ENCODE data around the gene GHITM.
"Not testable (repeated sequence)": the region's sequence is repeated elsewhere in the genome, so short reads cannot be mapped to it uniquely, and the experiment has no call there.

The GHITM gene

DNA sequence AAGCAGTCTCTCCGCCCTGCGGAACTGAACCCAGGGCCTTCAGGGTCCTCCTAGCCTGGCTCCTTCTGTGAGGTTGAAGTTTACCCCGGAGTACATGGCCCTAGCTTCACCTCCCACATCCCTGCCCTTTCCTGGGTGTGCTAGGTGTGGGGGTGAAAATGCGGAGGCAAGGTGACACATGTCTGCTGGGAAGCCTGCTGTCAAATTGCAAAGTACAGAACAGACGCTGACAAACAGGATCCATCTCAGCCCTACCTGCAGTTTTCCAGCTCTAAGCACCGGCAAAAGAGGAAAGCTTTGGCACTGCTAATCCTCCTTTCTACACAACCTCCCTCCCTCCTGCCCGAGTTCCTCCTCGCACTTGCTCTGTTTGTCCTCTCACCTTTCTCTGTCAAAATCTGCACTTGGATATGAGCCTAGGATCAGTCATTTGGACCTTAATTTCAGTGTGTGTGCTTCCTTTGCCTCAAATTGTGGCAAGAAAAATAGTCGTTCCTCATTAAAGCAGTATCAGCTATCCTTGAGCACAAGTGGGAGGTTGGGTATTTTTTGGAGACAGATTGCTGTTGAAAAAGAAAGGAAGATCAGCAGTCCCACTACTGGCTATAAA lies 19.9 kb downstream of the GHITM start:
- Mint-ChIP-seq H3K27ac (no peak overlapping the region), H3K27me3 (peaks cover 13% of the 10 kb centered on the region), H3K36me3 (ENCODE audit: low read depth) (peaks cover 28% of the 10 kb centered on the region), H3K9me3 (no peaks in the 10 kb centered on the region), H3K4me1 (ENCODE audit: low read depth) (peaks cover 37% of the 10 kb centered on the region), H3K4me3 (no peak overlapping the region)
- no peak for DNase-seq

DNA sequence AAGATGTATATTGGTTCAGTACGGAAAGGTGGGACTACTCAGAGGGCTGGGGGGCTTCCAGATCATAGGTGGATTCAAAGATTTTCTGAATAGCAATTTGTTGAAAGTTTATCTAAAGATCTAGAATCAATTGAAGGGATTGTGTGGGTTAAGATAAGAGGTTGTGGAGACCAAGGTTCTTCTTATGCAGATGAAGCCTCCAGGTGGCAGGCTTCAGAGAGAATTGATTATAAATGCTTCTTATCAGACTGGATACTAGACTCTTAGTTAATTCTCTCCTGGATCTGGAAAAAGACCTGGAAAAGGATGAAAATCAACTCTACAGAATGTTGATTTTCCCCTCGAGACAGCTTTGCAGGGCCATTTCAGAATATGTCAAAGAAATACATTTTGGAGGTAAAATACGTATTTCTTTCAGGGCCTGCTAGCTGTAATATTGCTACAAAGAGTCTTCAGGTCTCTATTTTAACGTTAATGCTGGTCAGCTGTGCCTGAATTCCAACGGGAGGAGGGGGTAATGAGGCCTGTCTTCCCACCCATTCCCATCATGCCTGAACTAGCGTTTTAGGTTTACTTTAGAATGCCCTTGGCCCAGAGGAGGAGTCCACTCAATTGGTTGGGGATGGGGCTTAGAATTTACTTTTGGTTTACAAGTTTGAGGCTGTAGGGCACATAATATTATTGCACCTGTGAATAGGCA lies 21.5 kb downstream of the GHITM start:
- Mint-ChIP-seq H3K9me3 (no peaks in the 10 kb centered on the region), H3K4me3 (no peak overlapping the region), H3K36me3 (ENCODE audit: low read depth) (peaks cover 13% of the 10 kb centered on the region), H3K27ac (no peak overlapping the region), H3K27me3 (peaks cover 19% of the 10 kb centered on the region), H3K4me1 (ENCODE audit: low read depth) (peaks cover 30% of the 10 kb centered on the region)
- no peak for DNase-seq

- H3K27me3 Mint-ChIP-seq = peaks cover 23% of the 10 kb centered on the region
- peaks cover 5% of the 10 kb centered on the region for H3K4me1 Mint-ChIP-seq (ENCODE audit: low read depth)
- H3K4me3 Mint-ChIP-seq = no peak overlapping the region
- H3K9me3 Mint-ChIP-seq = no peaks in the 10 kb centered on the region
- no peak for DNase-seq
- H3K27ac Mint-ChIP-seq = no peak overlapping the region
- no peaks in the 10 kb centered on the region for H3K36me3 Mint-ChIP-seq (ENCODE audit: low read depth)
These were observed 24.7 kb downstream of the GHITM start for GRCh38 chr10:84163996-84164395.

DNA sequence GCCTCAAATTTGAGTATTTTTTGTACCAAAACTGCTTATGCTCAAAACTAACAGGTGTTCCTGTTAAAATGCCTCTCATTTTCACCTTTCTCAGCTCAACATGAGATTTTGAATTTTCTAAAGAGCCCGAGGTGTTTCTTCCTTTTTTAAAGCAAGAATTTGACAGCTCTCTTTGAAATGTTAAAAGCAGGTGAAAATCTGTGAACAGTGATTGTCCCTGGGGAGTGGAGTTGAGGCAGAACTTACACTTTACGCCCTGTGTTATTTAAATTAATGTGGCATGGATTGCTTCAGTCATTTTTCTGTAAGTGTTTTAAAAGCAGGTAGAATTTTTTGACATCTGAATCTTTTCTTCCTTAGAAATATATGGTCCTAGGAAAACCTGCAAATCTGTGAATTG lies 25.1 kb downstream of the GHITM start:
- Mint-ChIP-seq H3K27ac (no peak overlapping the region), H3K9me3 (no peaks in the 10 kb centered on the region), H3K36me3 (ENCODE audit: low read depth) (no peaks in the 10 kb centered on the region), H3K27me3 (peaks cover 23% of the 10 kb centered on the region), H3K4me3 (no peak overlapping the region), H3K4me1 (ENCODE audit: low read depth) (peaks cover under 1% of the 10 kb centered on the region)
- no peak for DNase-seq

GRCh38 chr10:84166620-84167288 lies 27.4 kb downstream of the GHITM start:
- no peaks in the 10 kb centered on the region for H3K36me3 Mint-ChIP-seq (ENCODE audit: low read depth)
- H3K4me1 Mint-ChIP-seq (ENCODE audit: low read depth) = no peaks in the 10 kb centered on the region
- H3K9me3 Mint-ChIP-seq = no peaks in the 10 kb centered on the region
- no peak for DNase-seq
- no peak overlapping the region for H3K4me3 Mint-ChIP-seq
- H3K27me3 Mint-ChIP-seq = peaks cover 23% of the 10 kb centered on the region
- no peak overlapping the region for H3K27ac Mint-ChIP-seq

DNA sequence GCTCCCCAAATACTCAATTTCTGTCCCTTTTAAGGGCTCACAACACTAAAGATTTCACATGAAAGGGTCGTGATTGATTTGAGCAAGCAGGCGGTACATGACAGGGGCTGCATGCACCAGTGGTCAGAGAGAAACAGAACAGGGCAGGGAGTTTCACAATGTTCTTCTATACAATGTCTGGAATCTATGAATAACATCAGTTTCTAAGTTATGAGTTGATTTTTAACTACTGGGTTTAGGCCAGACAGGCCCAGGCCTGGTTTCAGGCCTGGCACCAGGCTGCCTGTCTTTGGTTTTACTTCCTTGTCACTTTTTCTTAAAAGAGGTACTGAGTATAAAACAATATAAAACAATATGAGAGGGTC lies 28.0 kb downstream of the GHITM start:
- not testable (repeated sequence) for H3K9me3 Mint-ChIP-seq; DNase-seq; H3K4me3 Mint-ChIP-seq; H3K27ac Mint-ChIP-seq; H3K4me1 Mint-ChIP-seq (ENCODE audit: low read depth); H3K36me3 Mint-ChIP-seq (ENCODE audit: low read depth)
- H3K27me3 Mint-ChIP-seq = peaks cover 23% of the 10 kb centered on the region

DNA sequence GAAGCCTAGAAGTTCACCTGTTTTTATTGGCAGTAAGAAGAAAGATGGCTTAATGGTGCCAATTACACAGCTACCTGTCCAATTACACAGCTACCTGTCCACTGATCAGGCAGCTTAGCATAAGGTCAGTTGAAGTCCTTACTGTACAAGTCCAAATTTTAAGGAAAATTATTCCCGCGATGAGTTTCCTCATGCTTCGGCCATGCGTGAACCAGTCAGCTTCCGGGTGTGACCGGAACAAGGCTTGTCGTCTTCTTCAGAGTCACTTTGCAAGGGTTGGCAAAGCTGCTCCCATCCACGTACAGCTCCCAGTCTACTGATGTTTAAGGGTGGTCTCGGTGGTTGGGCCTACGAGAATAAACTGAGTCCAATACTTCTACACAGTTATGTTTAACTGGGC lies 29.1 kb downstream of the GHITM start:
- H3K4me1 Mint-ChIP-seq (ENCODE audit: low read depth); H3K9me3 Mint-ChIP-seq; H3K36me3 Mint-ChIP-seq (ENCODE audit: low read depth); H3K27ac Mint-ChIP-seq; DNase-seq; H3K4me3 Mint-ChIP-seq: not testable (repeated sequence)
- peaks cover 17% of the 10 kb centered on the region for H3K27me3 Mint-ChIP-seq

DNA sequence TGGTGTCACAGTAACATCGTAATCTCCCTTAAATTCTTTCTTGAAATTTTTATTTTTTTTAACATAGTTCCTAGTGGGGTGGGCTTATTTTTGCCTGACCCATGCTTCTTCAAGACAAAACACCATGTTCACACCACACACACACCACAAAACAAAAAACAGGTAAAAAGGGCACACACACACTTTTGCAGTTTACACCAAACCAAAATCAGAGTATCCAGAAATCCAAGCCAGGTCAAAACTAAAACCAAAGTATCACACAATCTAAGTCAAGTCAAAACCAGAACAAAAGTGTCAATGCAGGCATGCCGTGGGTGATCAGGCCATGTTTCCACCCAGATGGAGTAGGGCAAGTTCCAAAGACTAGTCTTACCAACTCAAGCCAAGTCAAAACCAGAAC lies 31.9 kb downstream of the GHITM start:
- not testable (repeated sequence) for H3K9me3 Mint-ChIP-seq; H3K4me1 Mint-ChIP-seq (ENCODE audit: low read depth); H3K27me3 Mint-ChIP-seq; H3K4me3 Mint-ChIP-seq; H3K36me3 Mint-ChIP-seq (ENCODE audit: low read depth); H3K27ac Mint-ChIP-seq; DNase-seq

- not testable (repeated sequence) for H3K9me3 Mint-ChIP-seq; H3K4me1 Mint-ChIP-seq (ENCODE audit: low read depth); H3K27ac Mint-ChIP-seq; H3K27me3 Mint-ChIP-seq; DNase-seq; H3K36me3 Mint-ChIP-seq (ENCODE audit: low read depth); H3K4me3 Mint-ChIP-seq
These were observed 32.6 kb downstream of the GHITM start for GRCh38 chr10:84171700-84172466.

- H3K27ac Mint-ChIP-seq = no peak overlapping the region
- no peak for DNase-seq
- H3K4me3 Mint-ChIP-seq = no peak overlapping the region
- no peaks in the 10 kb centered on the region for H3K36me3 Mint-ChIP-seq (ENCODE audit: low read depth)
- no peaks in the 10 kb centered on the region for H3K27me3 Mint-ChIP-seq
- H3K4me1 Mint-ChIP-seq (ENCODE audit: low read depth) = no peaks in the 10 kb centered on the region
- no peaks in the 10 kb centered on the region for H3K9me3 Mint-ChIP-seq
These were observed 33.4 kb downstream of the GHITM start for GRCh38 chr10:84172467-84173356.

DNA sequence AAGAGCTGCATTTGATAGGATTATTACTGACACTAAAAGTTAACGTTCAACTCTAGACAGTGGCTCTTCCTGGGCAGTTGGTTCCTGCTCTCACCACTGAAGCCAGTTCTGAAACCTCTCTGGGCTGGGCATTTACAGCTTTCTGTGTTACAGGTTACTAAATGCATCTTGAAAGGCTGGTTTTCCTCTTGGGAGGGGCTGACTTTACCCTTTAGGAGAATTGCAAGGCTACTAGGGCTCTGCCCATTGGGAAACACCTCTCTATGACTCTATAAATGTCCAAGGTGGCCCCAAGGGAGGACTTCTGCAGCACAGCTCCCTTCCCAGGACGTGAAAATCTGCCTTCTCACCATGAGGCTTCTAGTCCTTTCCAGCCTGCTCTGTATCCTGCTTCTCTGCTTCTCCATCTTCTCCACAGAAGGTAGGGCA lies 34.2 kb downstream of the GHITM start, which contains the start of gene GPR15LG:
TSS of gene GPR15LG (plus strand) at position 301 of the 429 bp plus-strand sequence. CDS start at position 352, 51 bp downstream.
- Mint-ChIP-seq H3K27me3 (no peaks in the 10 kb centered on the region), H3K9me3 (no peaks in the 10 kb centered on the region), H3K27ac (no peak within 1 kb of the TSS), H3K4me1 (ENCODE audit: low read depth) (no peaks in the 10 kb centered on the region), H3K36me3 (ENCODE audit: low read depth) (no peaks in the 10 kb centered on the region), H3K4me3 (no peak within 1 kb of the TSS)
- DNase-seq = no peak

DNA sequence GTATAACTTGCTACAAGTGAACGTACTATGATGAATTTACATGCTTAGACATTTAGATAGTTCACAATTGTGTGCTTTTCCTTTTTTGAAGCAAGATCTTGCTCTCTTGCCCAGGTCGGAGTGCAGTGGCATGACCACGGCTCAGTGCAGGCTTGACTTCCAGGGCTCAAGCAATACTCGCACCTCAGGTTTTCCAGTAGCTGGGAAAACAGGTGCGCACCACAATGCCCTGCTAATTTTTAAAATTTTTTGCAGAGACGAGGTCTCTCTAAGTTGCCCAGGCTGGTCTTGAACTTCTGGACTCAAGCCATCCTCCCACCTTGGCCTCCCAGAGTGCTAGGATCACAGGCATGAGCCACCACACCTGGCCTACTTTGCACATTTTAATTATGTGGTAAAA lies 36.1 kb downstream of the GHITM start:
- Mint-ChIP-seq H3K27me3 (no peaks in the 10 kb centered on the region), H3K4me1 (ENCODE audit: low read depth) (no peaks in the 10 kb centered on the region), H3K4me3 (no peak overlapping the region), H3K9me3 (no peaks in the 10 kb centered on the region), H3K36me3 (ENCODE audit: low read depth) (no peaks in the 10 kb centered on the region), H3K27ac (no peak overlapping the region)
- DNase-seq = no peak

DNA sequence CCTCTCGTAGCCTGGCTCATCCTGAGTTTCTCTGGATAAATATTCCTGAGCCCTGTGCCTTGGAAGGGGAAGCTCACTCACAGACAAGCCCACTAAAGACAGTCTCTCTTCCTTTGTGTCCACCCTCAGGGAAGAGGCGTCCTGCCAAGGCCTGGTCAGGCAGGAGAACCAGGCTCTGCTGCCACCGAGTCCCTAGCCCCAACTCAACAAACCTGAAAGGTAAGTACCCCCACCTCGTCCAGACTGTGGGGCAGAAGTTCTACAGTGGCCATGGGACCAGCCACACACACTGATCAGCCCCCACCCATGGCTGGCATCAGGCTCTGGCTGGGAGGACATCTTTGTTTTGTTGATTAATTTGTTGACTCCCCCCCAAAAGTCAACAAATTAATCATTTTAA lies 37.0 kb downstream of the GHITM start:
- Mint-ChIP-seq H3K27ac (no peak overlapping the region), H3K4me1 (ENCODE audit: low read depth) (no peaks in the 10 kb centered on the region), H3K27me3 (no peaks in the 10 kb centered on the region), H3K9me3 (no peaks in the 10 kb centered on the region), H3K36me3 (ENCODE audit: low read depth) (no peaks in the 10 kb centered on the region), H3K4me3 (no peak overlapping the region)
- DNase-seq = no peak

Data from activated T-cell treated with anti-CD3 and anti-CD28 coated beads, Interleukin-2, amount 50 U/mL, for 24 hours (primary cell).